HCT116 (cell line): ENCODE measurements around the gene KSR2. TPM values are rescaled to one million over a fixed set of nuclear protein-coding genes. Genes with fewer than 3 reads are reported as not detected.

ENCODE experiments used
- ATAC-seq: fragments of 200-7000 bp; cut with Tn5 transposase; 2 replicates; pipeline ENCODE4 v1.9.1; 2020; ENCODE audit warnings: mild to moderate bottlenecking, moderate library complexity
- BruUV-seq: library from RNA; stranded (reverse); fragments of 400-500 nt; replicated peaks from 2 replicates; lab custom pipeline; 2021; lab: Mats Ljungman, UMichigan
- CTCF ChIA-PET: fragments of 300-600 bp; sonication (Branson Sonifier 250); formaldehyde crosslinking; loops from one replicate; lab custom pipeline; 2021; ENCODE audit warnings: antibody characterized with exemption; lab: Charles Lee
- POLR2A ChIA-PET: fragments of 300-600, 350-600 bp; sonication (Branson Sonifier 250); formaldehyde crosslinking; loops from one replicate; lab custom pipeline; 2021; ENCODE audit warnings: antibody characterized with exemption; lab: Charles Lee
- RAD21 ChIA-PET, 2 experiments: fragments of 300-600 bp; sonication (Branson Sonifier 250); formaldehyde crosslinking; loops; one replicate each; lab custom pipeline; 2023; ENCODE audit warnings: low total read pairs in 2 of 2; ENCODE audit not compliant: uncharacterized antibody in 2 of 2, unreplicated experiment in 2 of 2, low non-redundant PET in 1 of 2; lab: Charles Lee
- DNase-seq: peaks from one replicate; pipeline ENCODE4 v3.0.0-alpha.2; 2010; ENCODE audit warnings: low read depth, low spot score
- H2AFZ ChIP-seq: fragments of 200-600 bp; shearing (Covaris generic), sonication (generic); 2 replicates; pipeline ENCODE4 v1.6.1; 2017; ENCODE audit warnings: low read depth, mixed run types, mixed read lengths, antibody characterized with exemption, low read length; ENCODE audit not compliant: poor library complexity, severe bottlenecking
- H3K27ac ChIP-seq: 2 replicates; pipeline ENCODE4 v1.5.1; 2012; ENCODE audit warnings: low read depth, low read length
- H3K27me3 ChIP-seq: fragments of 200-600 bp; sonication (generic); 2 replicates; pipeline ENCODE4 v1.6.1; 2016; ENCODE audit warnings: mixed run types, low read length, mixed read lengths; ENCODE audit not compliant: insufficient read depth
- H3K36me3 ChIP-seq, 2 experiments: fragments of 200-500 bp in 1 of 2; fragments of 200-600 bp in 1 of 2; sonication (Bioruptor generic) in 1 of 2; sonication (generic) in 1 of 2; 2 replicates each; pipeline versions ENCODE4 v1.5.1 to v1.6.1; 2014 to 2016; ENCODE audit warnings: low read length in 2 of 2, inconsistent platforms in 1 of 2, mixed read lengths in 1 of 2, mixed run types in 1 of 2; ENCODE audit not compliant: insufficient read depth in 2 of 2, control insufficient read depth in 1 of 2
- H3K4me1 ChIP-seq, 2 experiments: fragments of 200-600 bp in 1 of 2; sonication (generic) in 1 of 2; 2 replicates each; pipeline versions ENCODE4 v1.5.1 to v1.6.1; 2012 to 2017; ENCODE audit warnings: low read length in 2 of 2, inconsistent platforms in 1 of 2, mild to moderate bottlenecking in 1 of 2, mixed read lengths in 1 of 2, mixed run types in 1 of 2, moderate library complexity in 1 of 2; ENCODE audit not compliant: insufficient read depth in 2 of 2, control insufficient read depth in 1 of 2
- H3K4me2 ChIP-seq: fragments of 200-600 bp; sonication (generic); 2 replicates; pipeline ENCODE4 v1.6.1; 2017; ENCODE audit warnings: mixed run types, low read length, mixed read lengths
- H3K4me3 ChIP-seq, 2 experiments: fragments of 200-600 bp in 1 of 2; sonication (generic) in 1 of 2; replicated peaks in 1 of 2; 2 replicates each; pipeline ENCODE4 v1.5.1; 2011 to 2016; ENCODE audit warnings: low read length in 2 of 2, control low read depth in 1 of 2, low read depth in 1 of 2, mild to moderate bottlenecking in 1 of 2, mixed read lengths in 1 of 2, mixed run types in 1 of 2
- H3K79me2 ChIP-seq: fragments of 200-600 bp; sonication (generic); 2 replicates; pipeline ENCODE4 v1.6.1; 2017; ENCODE audit warnings: mild to moderate bottlenecking, mixed run types, low read length, moderate library complexity, mixed read lengths; ENCODE audit not compliant: insufficient read depth
- H3K9ac ChIP-seq: fragments of 200-600 bp; sonication (generic); 2 replicates; pipeline ENCODE4 v1.6.1; 2016; ENCODE audit warnings: low read length, mixed read lengths
- H3K9me2 ChIP-seq: fragments of 200-600 bp; sonication (generic), shearing (Covaris generic); 2 replicates; pipeline ENCODE4 v1.6.1; 2017; ENCODE audit warnings: mixed run types, mild to moderate bottlenecking, moderate library complexity; ENCODE audit not compliant: insufficient read depth
- H3K9me3 ChIP-seq, 2 experiments: fragments of 200-500 bp in 1 of 2; fragments of 200-600 bp in 1 of 2; sonication (Bioruptor generic) in 1 of 2; sonication (generic) in 1 of 2; 2 replicates each; pipeline ENCODE4 v1.6.1; 2014 to 2017; ENCODE audit warnings: low read length in 2 of 2, mixed read lengths in 2 of 2, inconsistent platforms in 1 of 2, low read depth in 1 of 2, mild to moderate bottlenecking in 1 of 2, mixed run types in 1 of 2, moderate library complexity in 1 of 2; ENCODE audit not compliant: control insufficient read depth in 1 of 2, insufficient read depth in 1 of 2
- H4K20me1 ChIP-seq: fragments of 200-600 bp; sonication (generic), shearing (Covaris generic); 2 replicates; pipeline ENCODE4 v1.6.1; 2017; ENCODE audit warnings: mixed run types, mild to moderate bottlenecking, moderate library complexity; ENCODE audit not compliant: insufficient read depth
- CTCF ChIP-seq, 3 experiments: fragments of 200-600 bp in 1 of 3; sonication (generic) in 1 of 3; IDR thresholded peaks in 2 of 3; conservative IDR thresholded peaks in 1 of 3; 2 replicates each; pipeline ENCODE4 v1.5.1; 2012 to 2017; ENCODE audit warnings: low read depth in 2 of 3, low read length in 2 of 3, antibody characterized with exemption in 1 of 3, borderline replicate concordance in 1 of 3, control low read depth in 1 of 3, mild to moderate bottlenecking in 1 of 3, mixed read lengths in 1 of 3, mixed run types in 1 of 3, moderate library complexity in 1 of 3; ENCODE audit not compliant: insufficient read depth in 1 of 3
- ELF1 ChIP-seq: IDR thresholded peaks from 2 replicates; pipeline ENCODE4 v1.6.1; 2012; ENCODE audit warnings: low read depth, borderline replicate concordance
- EZH2phosphoT487 ChIP-seq: fragments of 200-600 bp; IDR thresholded peaks from 2 replicates; pipeline ENCODE4 v1.6.1; 2018; ENCODE audit warnings: antibody characterized with exemption, borderline replicate concordance
- MAX ChIP-seq: IDR thresholded peaks from 2 replicates; pipeline ENCODE4 v1.6.1; 2012
- POLR2AphosphoS5 ChIP-seq: IDR thresholded peaks from 2 replicates; pipeline ENCODE4 v1.6.1; 2011; ENCODE audit warnings: mild to moderate bottlenecking, low read depth, low read length, moderate library complexity
- SP1 ChIP-seq: IDR thresholded peaks from 2 replicates; pipeline ENCODE4 v1.6.1; 2012; ENCODE audit warnings: low read depth
- TCF7L2 ChIP-seq: IDR thresholded peaks from 2 replicates; pipeline ENCODE4 v1.7.0; 2011; ENCODE audit warnings: borderline replicate concordance, inconsistent platforms; ENCODE audit not compliant: insufficient read depth, insufficient read length; ENCODE audit errors: extremely low read depth
- YY1 ChIP-seq: IDR thresholded peaks from 2 replicates; pipeline ENCODE4 v1.6.1; 2011; ENCODE audit warnings: low read length, low read depth, moderate library complexity, mild to moderate bottlenecking; ENCODE audit not compliant: insufficient replicate concordance; ENCODE audit errors: extremely low read depth
- ZBTB33 ChIP-seq: IDR thresholded peaks from 2 replicates; pipeline ENCODE4 v1.6.1; 2011; ENCODE audit warnings: mild to moderate bottlenecking, low read length, moderate library complexity; ENCODE audit not compliant: insufficient replicate concordance; ENCODE audit errors: extremely low read depth
- ZFX ChIP-seq: fragments of 450-650 bp; IDR thresholded peaks from 2 replicates; pipeline ENCODE4 v1.6.1; 2017
- intact Hi-C: fragments of 100-400 bp; cut with micrococcal nuclease; formaldehyde crosslinking; loops from 2 replicates; pipeline ENCODE4 v1.10.0; 2022
- total RNA-seq: library from RNA; stranded (reverse); gene quantifications from one replicate; pipeline ENCODE4 v1.2.1, GENCODE V29; 2021; ENCODE audit not compliant: unreplicated experiment

The KSR2 gene
- total RNA-seq, 1 experiment from 2014 or later: 10.1 TPM

DNA sequence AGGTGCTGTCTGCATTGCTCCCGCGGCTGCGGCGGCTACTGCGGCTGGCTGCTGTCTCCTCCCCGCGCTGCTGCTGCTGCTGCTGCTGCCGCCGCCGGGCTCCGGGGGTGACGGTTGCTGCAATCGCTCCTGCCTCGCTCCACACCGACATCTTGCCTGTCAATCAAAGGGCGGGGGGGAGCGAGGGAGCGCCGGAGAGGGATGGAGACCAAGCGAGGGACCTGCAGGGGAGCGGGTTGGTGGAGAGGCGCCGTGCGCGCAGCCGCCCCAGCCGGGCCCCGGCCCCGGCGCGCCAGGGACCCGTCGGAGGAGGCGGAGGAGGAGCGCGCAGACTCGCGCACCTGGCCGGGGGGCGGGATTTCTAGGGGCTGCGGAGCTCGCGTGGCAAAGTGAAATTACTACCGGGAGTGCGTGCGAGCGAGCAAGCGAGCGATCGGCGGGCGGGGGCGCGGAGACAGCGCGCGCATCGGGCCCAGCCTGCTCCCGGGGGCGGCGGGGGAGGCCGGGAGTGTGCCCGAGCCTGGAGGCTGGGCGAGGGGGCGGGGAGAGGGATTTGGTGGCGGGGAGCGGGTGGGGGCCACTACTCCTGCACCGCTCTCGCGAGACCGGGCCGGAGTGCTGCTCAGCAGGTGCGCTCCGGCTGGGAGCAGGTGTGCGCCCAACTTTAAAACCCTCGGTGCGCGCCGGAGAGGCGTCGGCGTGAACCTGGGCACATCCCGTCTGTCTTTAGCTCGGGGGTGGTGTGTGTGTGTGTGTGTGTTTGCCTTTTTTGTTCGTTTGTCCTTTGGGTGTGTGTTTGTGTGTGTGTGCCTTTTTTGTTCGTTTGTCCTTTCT is at the start of gene KSR2 (continued):
- TF ChIP-seq TCF7L2 (no peak), CTCF (IDR thresholded peaks at IDR 0.05 in 2 of 3, conservative IDR thresholded peaks at IDR 0.05 in 1 of 3; ENCODE audit: borderline replicate concordance in 1 of 3, insufficient read depth in 1 of 3, low read depth in 2 of 3, low read length in 2 of 3) (no peak)

GRCh38 chr12:118017926-118018325 is 49.1 kb upstream of the KSR2 start:
- no TSS peak for BruUV-seq
- Histone ChIP-seq H3K4me3 (peak overlapping the region; percentile 68 to 86), H3K4me2 (peak overlapping the region; percentile 86), H4K20me1 (no peaks in the 10 kb centered on the region), H3K9me3 (no peaks in the 10 kb centered on the region), H3K4me1 (peaks cover 11 to 24% of the 10 kb centered on the region in 2 experiments; a peak in 3 of 4 replicates), H3K27ac (no peak overlapping the region), H3K27me3 (no peaks in the 10 kb centered on the region), H3K9me2 (no peaks in the 10 kb centered on the region), H3K36me3 (peaks cover 28 to 47% of the 10 kb centered on the region in 2 experiments; a peak in 3 of 4 replicates), H3K79me2 (peaks cover 50% of the 10 kb centered on the region), H3K9ac (peak overlapping the region; percentile 90), H2AFZ (no peak overlapping the region)
- DNase-seq (no peak), ATAC-seq (no peak)
- TF ChIP-seq TCF7L2 (no peak), EZH2phosphoT487 (no peak), YY1 (no peak), SP1 (no peak), ELF1 (no peak), ZBTB33 (no peak), ZFX (no peak), POLR2AphosphoS5 (no peak), MAX (no peak)
- ChIA-PET RAD21 (no interaction called here), CTCF (no interaction called here), POLR2A (interaction anchor here (0.8 to 1.9 kb wide), 2 partner anchors 17 to 31 kb away, joined by 4 to 8 read pairs; no protein-coding TSS in a partner anchor)
- intact Hi-C loops: loop anchor here (2.0 kb wide), 1 partner anchor 31 kb away; no protein-coding TSS in a partner anchor
